ENCODE measurements around the gene SDK2.

- TF ChIP-seq CTCF (IDR thresholded peaks at IDR 0.05), result no peak
- TF ChIP-seq POLR2A (IDR thresholded peaks at IDR 0.05), result no peak
Observed at GRCh38 chr17:73357981-73358380, 286.3 kb downstream of the SDK2 start.

Measured in thyroid gland (tissue), 4 donors.